Measurements from ENCODE around the gene ANXA1. TPM values are rescaled to one million over a fixed set of nuclear protein-coding genes. Genes with fewer than 3 reads are reported as not detected.

ANXA1 gene
- total RNA-seq, 4 donors from 2014 or later: 101 to 281 (median 187) TPM

GRCh38 chr9:73204936-73205335 is 53.3 kb downstream of the ANXA1 start:
- H3K4me1 ChIP-seq: no peaks in the 10 kb centered on the region
- intact Hi-C loops (cut with DNase I; ENCODE audit: low total_unique reads): no loop called here
- no peak for TF ChIP-seq CTCF (IDR thresholded peaks at IDR 0.05)

GRCh38 chr9:73206851-73207250 is 55.2 kb downstream of the ANXA1 start:
- Histone ChIP-seq H3K4me1 (no peaks in the 10 kb centered on the region), H3K4me3 (no peak overlapping the region), H3K27ac (no peak overlapping the region), H3K36me3 (no peaks in the 10 kb centered on the region), H3K27me3 (no peaks in the 10 kb centered on the region), H3K9me3 (no peaks in the 10 kb centered on the region)
- DNase-seq: no peak
- no peak for TF ChIP-seq POLR2A (IDR thresholded peaks at IDR 0.05)
- intact Hi-C loops (cut with DNase I; ENCODE audit: low total_unique reads): no loop called here

More at GRCh38 chr9:73204936-73205335, 53.3 kb downstream of the ANXA1 start:
- no peak overlapping the region for H3K4me3 ChIP-seq
- no peaks in the 10 kb centered on the region for H3K27me3 ChIP-seq
- H3K27ac ChIP-seq: no peak overlapping the region
- no peaks in the 10 kb centered on the region for H3K9me3 ChIP-seq
- H3K36me3 ChIP-seq: no peaks in the 10 kb centered on the region
- no peak for DNase-seq

GRCh38 chr9:73210886-73211666 is 59.4 kb downstream of the ANXA1 start:
- no peaks in the 10 kb centered on the region for H3K36me3 ChIP-seq
- H3K9me3 ChIP-seq: no peaks in the 10 kb centered on the region
- DNase-seq: no peak
- H3K27me3 ChIP-seq: no peaks in the 10 kb centered on the region
- intact Hi-C loops (cut with DNase I; ENCODE audit: low total_unique reads): no loop called here
- no peak for TF ChIP-seq CTCF (IDR thresholded peaks at IDR 0.05)
- TF ChIP-seq POLR2A (IDR thresholded peaks at IDR 0.05): no peak
- H3K4me1 ChIP-seq: no peaks in the 10 kb centered on the region
- H3K27ac ChIP-seq: no peak overlapping the region
- no peak overlapping the region for H3K4me3 ChIP-seq

GRCh38 chr9:73213300-73213699 is 61.6 kb downstream of the ANXA1 start:
- TF ChIP-seq POLR2A (IDR thresholded peaks at IDR 0.05) (no peak), CTCF (IDR thresholded peaks at IDR 0.05) (no peak)
- Histone ChIP-seq H3K27ac (no peak overlapping the region), H3K4me3 (no peak overlapping the region), H3K36me3 (no peaks in the 10 kb centered on the region), H3K27me3 (no peaks in the 10 kb centered on the region), H3K9me3 (no peaks in the 10 kb centered on the region), H3K4me1 (no peaks in the 10 kb centered on the region)
- no peak for DNase-seq
- intact Hi-C loops (cut with DNase I; ENCODE audit: low total_unique reads): no loop called here

GRCh38 chr9:73215249-73215648 is 63.6 kb downstream of the ANXA1 start:
- intact Hi-C loops (cut with DNase I; ENCODE audit: low total_unique reads): no loop called here
- H3K27ac ChIP-seq: no peak overlapping the region
- H3K4me3 ChIP-seq: no peak overlapping the region

More at GRCh38 chr9:73215249-73215648, 63.6 kb downstream of the ANXA1 start:
- no peak for TF ChIP-seq CTCF (IDR thresholded peaks at IDR 0.05)
- no peak for TF ChIP-seq POLR2A (IDR thresholded peaks at IDR 0.05)
- Histone ChIP-seq H3K27me3 (no peaks in the 10 kb centered on the region), H3K36me3 (no peaks in the 10 kb centered on the region), H3K9me3 (no peaks in the 10 kb centered on the region), H3K4me1 (no peaks in the 10 kb centered on the region)
- DNase-seq: no peak

All from uterus (tissue), 4 donors.